Prostate gland (tissue), 2 donors: ENCODE measurements around the gene FUNDC2.

ENCODE experiments used
- POLR2A ChIP-seq: fragments of 450-650 bp; IDR thresholded peaks from one replicate; pipeline ENCODE4 v1.6.1; 2016; ENCODE audit warnings: antibody characterized with exemption, mild to moderate bottlenecking
- POLR2AphosphoS5 ChIP-seq: sonication (generic); formaldehyde crosslinking; IDR thresholded peaks from one replicate; pipeline ENCODE4 v1.6.1; 2017; ENCODE audit warnings: antibody characterized with exemption
- TF ChIP-seq, protein P1 (sequence below), 4 experiments: fragments of 200-600 bp in 2 of 4; fragments of 450-650 bp in 2 of 4; sonication (generic) in 2 of 4; IDR thresholded peaks; 1 replicate in 3 of 4; 2 replicates in 1 of 4; pipeline ENCODE4 v1.5.1; 2016 to 2019; ENCODE audit warnings: antibody characterized with exemption in 4 of 4, mild to moderate bottlenecking in 2 of 4, moderate library complexity in 2 of 4

DNA sequence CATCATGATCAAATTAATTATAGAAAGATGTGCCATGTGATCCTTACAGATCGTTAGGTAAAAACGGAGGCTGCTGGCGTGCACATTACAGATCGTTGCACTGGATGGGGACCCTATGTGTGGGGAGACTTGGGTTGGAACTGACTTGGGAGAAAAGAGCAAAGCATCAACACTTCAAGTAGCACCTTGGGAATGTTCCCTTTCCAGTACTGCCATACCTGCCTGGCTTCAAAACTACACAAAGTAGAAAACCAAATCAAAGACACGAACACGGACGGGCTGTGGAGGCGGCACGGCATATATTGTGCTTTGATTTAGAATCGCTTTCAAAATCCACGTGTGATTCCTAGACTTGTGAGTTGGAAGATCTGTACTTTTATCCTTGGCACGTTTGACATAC lies 43.4 kb downstream of the FUNDC2 start:
- TF ChIP-seq, protein P1, sequence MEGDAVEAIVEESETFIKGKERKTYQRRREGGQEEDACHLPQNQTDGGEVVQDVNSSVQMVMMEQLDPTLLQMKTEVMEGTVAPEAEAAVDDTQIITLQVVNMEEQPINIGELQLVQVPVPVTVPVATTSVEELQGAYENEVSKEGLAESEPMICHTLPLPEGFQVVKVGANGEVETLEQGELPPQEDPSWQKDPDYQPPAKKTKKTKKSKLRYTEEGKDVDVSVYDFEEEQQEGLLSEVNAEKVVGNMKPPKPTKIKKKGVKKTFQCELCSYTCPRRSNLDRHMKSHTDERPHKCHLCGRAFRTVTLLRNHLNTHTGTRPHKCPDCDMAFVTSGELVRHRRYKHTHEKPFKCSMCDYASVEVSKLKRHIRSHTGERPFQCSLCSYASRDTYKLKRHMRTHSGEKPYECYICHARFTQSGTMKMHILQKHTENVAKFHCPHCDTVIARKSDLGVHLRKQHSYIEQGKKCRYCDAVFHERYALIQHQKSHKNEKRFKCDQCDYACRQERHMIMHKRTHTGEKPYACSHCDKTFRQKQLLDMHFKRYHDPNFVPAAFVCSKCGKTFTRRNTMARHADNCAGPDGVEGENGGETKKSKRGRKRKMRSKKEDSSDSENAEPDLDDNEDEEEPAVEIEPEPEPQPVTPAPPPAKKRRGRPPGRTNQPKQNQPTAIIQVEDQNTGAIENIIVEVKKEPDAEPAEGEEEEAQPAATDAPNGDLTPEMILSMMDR (IDR thresholded peaks at IDR 0.05): no peak
- TF ChIP-seq POLR2AphosphoS5: no peak
- no peak for TF ChIP-seq POLR2A
